HL-60 (cell line): ENCODE measurements around the gene HBG1.

Experiments
- POLR2AphosphoS5 ChIP-seq: IDR thresholded peaks from 2 replicates; pipeline ENCODE4 v1.6.1; 2012; ENCODE audit warnings: low read depth
- SPI1 ChIP-seq: IDR thresholded peaks from 2 replicates; pipeline ENCODE4 v1.6.1; 2012; ENCODE audit warnings: low read depth, mild to moderate bottlenecking, borderline replicate concordance
- TF ChIP-seq, protein P1 (sequence below): IDR thresholded peaks from one replicate; pipeline ENCODE4 v1.5.1; 2011; ENCODE audit warnings: low read length, control low read depth, inconsistent platforms; ENCODE audit not compliant: insufficient read depth
- TF ChIP-seq, protein P2 (sequence below): IDR thresholded peaks from 2 replicates; pipeline ENCODE4 v1.6.1; 2012; ENCODE audit warnings: low read depth; ENCODE audit not compliant: insufficient replicate concordance

DNA sequence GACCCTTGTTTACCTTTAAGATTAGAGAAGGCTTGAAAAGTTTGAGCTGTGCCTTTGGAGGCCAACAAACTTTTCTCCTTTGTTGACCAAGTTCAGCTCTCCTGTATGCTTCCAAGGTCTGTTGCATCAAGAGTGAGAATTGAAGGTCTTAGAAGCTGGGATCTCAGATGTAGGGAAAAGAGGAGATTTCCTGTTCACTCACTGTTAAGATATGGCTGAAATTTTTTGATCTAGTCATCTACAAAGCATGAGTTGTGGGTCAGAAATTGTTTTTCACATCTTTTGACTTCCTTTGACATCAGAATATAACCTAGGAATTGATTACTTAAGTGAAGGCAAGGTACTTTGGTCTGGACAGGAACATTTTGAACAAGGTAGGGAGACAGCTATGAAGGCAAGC is 40.0 kb upstream of the HBG1 start:
- TF ChIP-seq, protein P1, sequence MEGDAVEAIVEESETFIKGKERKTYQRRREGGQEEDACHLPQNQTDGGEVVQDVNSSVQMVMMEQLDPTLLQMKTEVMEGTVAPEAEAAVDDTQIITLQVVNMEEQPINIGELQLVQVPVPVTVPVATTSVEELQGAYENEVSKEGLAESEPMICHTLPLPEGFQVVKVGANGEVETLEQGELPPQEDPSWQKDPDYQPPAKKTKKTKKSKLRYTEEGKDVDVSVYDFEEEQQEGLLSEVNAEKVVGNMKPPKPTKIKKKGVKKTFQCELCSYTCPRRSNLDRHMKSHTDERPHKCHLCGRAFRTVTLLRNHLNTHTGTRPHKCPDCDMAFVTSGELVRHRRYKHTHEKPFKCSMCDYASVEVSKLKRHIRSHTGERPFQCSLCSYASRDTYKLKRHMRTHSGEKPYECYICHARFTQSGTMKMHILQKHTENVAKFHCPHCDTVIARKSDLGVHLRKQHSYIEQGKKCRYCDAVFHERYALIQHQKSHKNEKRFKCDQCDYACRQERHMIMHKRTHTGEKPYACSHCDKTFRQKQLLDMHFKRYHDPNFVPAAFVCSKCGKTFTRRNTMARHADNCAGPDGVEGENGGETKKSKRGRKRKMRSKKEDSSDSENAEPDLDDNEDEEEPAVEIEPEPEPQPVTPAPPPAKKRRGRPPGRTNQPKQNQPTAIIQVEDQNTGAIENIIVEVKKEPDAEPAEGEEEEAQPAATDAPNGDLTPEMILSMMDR, result no peak
- TF ChIP-seq SPI1, result no peak
- no peak for TF ChIP-seq POLR2AphosphoS5
- TF ChIP-seq, protein P2, sequence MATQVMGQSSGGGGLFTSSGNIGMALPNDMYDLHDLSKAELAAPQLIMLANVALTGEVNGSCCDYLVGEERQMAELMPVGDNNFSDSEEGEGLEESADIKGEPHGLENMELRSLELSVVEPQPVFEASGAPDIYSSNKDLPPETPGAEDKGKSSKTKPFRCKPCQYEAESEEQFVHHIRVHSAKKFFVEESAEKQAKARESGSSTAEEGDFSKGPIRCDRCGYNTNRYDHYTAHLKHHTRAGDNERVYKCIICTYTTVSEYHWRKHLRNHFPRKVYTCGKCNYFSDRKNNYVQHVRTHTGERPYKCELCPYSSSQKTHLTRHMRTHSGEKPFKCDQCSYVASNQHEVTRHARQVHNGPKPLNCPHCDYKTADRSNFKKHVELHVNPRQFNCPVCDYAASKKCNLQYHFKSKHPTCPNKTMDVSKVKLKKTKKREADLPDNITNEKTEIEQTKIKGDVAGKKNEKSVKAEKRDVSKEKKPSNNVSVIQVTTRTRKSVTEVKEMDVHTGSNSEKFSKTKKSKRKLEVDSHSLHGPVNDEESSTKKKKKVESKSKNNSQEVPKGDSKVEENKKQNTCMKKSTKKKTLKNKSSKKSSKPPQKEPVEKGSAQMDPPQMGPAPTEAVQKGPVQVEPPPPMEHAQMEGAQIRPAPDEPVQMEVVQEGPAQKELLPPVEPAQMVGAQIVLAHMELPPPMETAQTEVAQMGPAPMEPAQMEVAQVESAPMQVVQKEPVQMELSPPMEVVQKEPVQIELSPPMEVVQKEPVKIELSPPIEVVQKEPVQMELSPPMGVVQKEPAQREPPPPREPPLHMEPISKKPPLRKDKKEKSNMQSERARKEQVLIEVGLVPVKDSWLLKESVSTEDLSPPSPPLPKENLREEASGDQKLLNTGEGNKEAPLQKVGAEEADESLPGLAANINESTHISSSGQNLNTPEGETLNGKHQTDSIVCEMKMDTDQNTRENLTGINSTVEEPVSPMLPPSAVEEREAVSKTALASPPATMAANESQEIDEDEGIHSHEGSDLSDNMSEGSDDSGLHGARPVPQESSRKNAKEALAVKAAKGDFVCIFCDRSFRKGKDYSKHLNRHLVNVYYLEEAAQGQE, result no peak
